GM12878 (cell line): ENCODE results near the gene EPN1. TPM values are rescaled to one million over a fixed set of nuclear protein-coding genes. Genes with fewer than 3 reads are reported as not detected.

Experiments
- EZH2 ChIP-seq: IDR thresholded peaks from 2 replicates; pipeline ENCODE4 v1.6.1; 2012; ENCODE audit warnings: low read depth, mild to moderate bottlenecking, control low read depth, inconsistent platforms, low read length, borderline replicate concordance; ENCODE audit not compliant: control insufficient read depth
- HDGF ChIP-seq: fragments of 450-650 bp; IDR thresholded peaks from 2 replicates; pipeline ENCODE4 v1.6.1; 2016; ENCODE audit warnings: antibody characterized with exemption
- JUND ChIP-seq: IDR thresholded peaks from 2 replicates; pipeline ENCODE4 v1.6.1; 2012; ENCODE audit warnings: low read depth, mild to moderate bottlenecking, low read length, improper control_type of control experiment, moderate library complexity
- RAD21 ChIP-seq: IDR thresholded peaks from 2 replicates; pipeline ENCODE4 v1.6.1; 2011; ENCODE audit warnings: mild to moderate bottlenecking, low read depth, low read length, moderate library complexity; ENCODE audit not compliant: insufficient read depth
- RELA ChIP-seq: fragments of 450-650 bp; IDR thresholded peaks from 2 replicates; pipeline ENCODE4 v1.8.0; 2014; ENCODE audit warnings: borderline replicate concordance; ENCODE audit not compliant: partially characterized antibody
- RUNX3 ChIP-seq: IDR thresholded peaks from 2 replicates; pipeline ENCODE4 v1.6.1; 2012; ENCODE audit warnings: low read length, inconsistent platforms
- STAT1 ChIP-seq: fragments of 450-650 bp; conservative IDR thresholded peaks from 2 replicates; pipeline ENCODE4 v1.6.1; 2014; ENCODE audit warnings: antibody characterized with exemption, mild to moderate bottlenecking
- TCF12 ChIP-seq: IDR thresholded peaks from 2 replicates; pipeline ENCODE4 v1.6.1; 2011; ENCODE audit warnings: low read depth, mild to moderate bottlenecking, low read length
- ZZZ3 ChIP-seq: IDR thresholded peaks from 2 replicates; pipeline ENCODE4 v1.6.1; 2011; ENCODE audit warnings: low read depth; ENCODE audit not compliant: control insufficient read depth, insufficient read length
- polyA plus RNA-seq, 11 experiments: library from polyadenylated mRNA; depleted of rRNA in 4 of 11; unstranded in 6 of 11; stranded (reverse) in 5 of 11; fragments of >200 nt; fragmentation: Nextera tagmentation in 4 of 11; fragmentation: Illumina TruSeq in 1 of 11; extraction: Ambion mirVana in 4 of 11; extraction: Trizol in 1 of 11; gene quantifications; 1 replicate in 1 of 11; 2 replicates in 10 of 11; pipeline versions ENCODE4 v1.2.1 to v1.2.3, GENCODE V29; 2011 to 2016; ENCODE audit warnings: inconsistent platforms in 2 of 11, missing spikeins in 2 of 11, low read depth in 1 of 11
- total RNA-seq, 4 experiments: library from RNA; depleted of rRNA in 3 of 4; stranded (reverse); fragments of >200 nt in 3 of 4; fragmentation: Illumina TruSeq in 1 of 4; extraction: Trizol in 1 of 4; gene quantifications; 2 replicates each; pipeline versions ENCODE4 v1.2.1 to v1.2.3, GENCODE V29; 2013 to 2021
- TF ChIP-seq, protein P1 (sequence below): IDR thresholded peaks from 2 replicates; pipeline ENCODE4 v1.6.1; 2012; ENCODE audit warnings: low read depth, low read length, improper control_type of control experiment
- TF ChIP-seq, protein P2 (sequence below): fragments of 450-650 bp; IDR thresholded peaks from 2 replicates; pipeline ENCODE4 v1.6.1; 2017; ENCODE audit warnings: antibody characterized with exemption, mild to moderate bottlenecking, moderate library complexity
- TF ChIP-seq, protein P3 (sequence below): fragments of 450-650 bp; IDR thresholded peaks from 2 replicates; pipeline ENCODE4 v1.6.1; 2017; ENCODE audit warnings: mild to moderate bottlenecking, moderate library complexity
- TF ChIP-seq, protein P4 (sequence below): fragments of 450-650 bp; formaldehyde crosslinking; IDR thresholded peaks from 2 replicates; pipeline ENCODE4 v1.5.0; 2022; ENCODE audit warnings: mild to moderate bottlenecking, missing genetic modification characterization

EPN1 gene
- total and polyA plus RNA-seq, 10 of the 15 experiments (the other 5 are each of a cell fraction or from before 2014, with no cell fraction given): 0.11 to 88.5 (median 10.6) TPM

DNA sequence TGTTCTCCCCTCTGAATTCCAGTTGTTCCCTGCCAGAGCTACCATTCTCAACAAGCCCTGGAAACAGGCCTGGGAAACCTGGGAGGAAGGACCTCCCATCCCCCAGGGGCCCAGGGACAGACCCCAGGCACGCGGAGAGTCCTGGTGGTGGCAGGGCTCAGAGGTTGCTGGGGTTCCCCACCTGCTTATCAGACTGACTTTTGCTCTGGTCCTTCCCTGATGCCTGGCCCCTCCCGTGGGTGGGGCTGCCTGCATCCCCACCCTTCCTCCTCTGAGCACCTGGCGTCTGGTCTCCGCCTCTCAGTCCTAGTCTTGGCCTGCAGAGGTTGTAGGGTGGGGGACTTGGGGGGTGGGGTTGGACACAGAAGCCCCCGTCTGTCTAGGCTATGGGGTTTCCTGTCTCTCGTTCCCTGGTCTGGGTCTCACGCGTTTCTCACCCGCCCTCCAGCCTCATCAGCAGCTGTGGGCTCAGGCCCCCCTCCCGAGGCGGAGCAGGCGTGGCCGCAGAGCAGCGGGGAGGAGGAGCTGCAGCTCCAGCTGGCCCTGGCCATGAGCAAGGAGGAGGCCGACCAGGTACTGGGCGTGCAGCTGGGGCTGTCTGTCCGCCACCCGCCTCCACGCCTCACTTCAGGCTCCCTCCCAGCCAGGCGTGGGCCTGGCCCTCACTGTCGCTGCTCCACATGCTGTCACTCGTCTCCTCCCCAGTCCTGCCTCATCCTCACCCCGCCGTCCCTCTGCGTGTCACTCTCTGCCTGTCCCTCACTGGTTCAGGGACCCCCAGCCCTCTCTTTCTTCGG, 13.6 kb downstream of the EPN1 start (continued):
- no peak for TF ChIP-seq ZZZ3
- TF ChIP-seq, protein P1, sequence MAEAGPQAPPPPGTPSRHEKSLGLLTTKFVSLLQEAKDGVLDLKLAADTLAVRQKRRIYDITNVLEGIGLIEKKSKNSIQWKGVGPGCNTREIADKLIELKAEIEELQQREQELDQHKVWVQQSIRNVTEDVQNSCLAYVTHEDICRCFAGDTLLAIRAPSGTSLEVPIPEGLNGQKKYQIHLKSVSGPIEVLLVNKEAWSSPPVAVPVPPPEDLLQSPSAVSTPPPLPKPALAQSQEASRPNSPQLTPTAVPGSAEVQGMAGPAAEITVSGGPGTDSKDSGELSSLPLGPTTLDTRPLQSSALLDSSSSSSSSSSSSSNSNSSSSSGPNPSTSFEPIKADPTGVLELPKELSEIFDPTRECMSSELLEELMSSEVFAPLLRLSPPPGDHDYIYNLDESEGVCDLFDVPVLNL: no peak
- no peak for TF ChIP-seq RAD21
- TF ChIP-seq, protein P2, sequence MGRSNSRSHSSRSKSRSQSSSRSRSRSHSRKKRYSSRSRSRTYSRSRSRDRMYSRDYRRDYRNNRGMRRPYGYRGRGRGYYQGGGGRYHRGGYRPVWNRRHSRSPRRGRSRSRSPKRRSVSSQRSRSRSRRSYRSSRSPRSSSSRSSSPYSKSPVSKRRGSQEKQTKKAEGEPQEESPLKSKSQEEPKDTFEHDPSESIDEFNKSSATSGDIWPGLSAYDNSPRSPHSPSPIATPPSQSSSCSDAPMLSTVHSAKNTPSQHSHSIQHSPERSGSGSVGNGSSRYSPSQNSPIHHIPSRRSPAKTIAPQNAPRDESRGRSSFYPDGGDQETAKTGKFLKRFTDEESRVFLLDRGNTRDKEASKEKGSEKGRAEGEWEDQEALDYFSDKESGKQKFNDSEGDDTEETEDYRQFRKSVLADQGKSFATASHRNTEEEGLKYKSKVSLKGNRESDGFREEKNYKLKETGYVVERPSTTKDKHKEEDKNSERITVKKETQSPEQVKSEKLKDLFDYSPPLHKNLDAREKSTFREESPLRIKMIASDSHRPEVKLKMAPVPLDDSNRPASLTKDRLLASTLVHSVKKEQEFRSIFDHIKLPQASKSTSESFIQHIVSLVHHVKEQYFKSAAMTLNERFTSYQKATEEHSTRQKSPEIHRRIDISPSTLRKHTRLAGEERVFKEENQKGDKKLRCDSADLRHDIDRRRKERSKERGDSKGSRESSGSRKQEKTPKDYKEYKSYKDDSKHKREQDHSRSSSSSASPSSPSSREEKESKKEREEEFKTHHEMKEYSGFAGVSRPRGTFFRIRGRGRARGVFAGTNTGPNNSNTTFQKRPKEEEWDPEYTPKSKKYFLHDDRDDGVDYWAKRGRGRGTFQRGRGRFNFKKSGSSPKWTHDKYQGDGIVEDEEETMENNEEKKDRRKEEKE: no peak
- TF ChIP-seq RELA: no peak
- TF ChIP-seq EZH2: no peak
- TF ChIP-seq, protein P3, sequence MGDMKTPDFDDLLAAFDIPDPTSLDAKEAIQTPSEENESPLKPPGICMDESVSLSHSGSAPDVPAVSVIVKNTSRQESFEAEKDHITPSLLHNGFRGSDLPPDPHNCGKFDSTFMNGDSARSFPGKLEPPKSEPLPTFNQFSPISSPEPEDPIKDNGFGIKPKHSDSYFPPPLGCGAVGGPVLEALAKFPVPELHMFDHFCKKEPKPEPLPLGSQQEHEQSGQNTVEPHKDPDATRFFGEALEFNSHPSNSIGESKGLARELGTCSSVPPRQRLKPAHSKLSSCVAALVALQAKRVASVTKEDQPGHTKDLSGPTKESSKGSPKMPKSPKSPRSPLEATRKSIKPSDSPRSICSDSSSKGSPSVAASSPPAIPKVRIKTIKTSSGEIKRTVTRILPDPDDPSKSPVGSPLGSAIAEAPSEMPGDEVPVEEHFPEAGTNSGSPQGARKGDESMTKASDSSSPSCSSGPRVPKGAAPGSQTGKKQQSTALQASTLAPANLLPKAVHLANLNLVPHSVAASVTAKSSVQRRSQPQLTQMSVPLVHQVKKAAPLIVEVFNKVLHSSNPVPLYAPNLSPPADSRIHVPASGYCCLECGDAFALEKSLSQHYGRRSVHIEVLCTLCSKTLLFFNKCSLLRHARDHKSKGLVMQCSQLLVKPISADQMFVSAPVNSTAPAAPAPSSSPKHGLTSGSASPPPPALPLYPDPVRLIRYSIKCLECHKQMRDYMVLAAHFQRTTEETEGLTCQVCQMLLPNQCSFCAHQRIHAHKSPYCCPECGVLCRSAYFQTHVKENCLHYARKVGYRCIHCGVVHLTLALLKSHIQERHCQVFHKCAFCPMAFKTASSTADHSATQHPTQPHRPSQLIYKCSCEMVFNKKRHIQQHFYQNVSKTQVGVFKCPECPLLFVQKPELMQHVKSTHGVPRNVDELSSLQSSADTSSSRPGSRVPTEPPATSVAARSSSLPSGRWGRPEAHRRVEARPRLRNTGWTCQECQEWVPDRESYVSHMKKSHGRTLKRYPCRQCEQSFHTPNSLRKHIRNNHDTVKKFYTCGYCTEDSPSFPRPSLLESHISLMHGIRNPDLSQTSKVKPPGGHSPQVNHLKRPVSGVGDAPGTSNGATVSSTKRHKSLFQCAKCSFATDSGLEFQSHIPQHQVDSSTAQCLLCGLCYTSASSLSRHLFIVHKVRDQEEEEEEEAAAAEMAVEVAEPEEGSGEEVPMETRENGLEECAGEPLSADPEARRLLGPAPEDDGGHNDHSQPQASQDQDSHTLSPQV: no peak
- no peak for TF ChIP-seq HDGF
- TF ChIP-seq TCF12: no peak
- TF ChIP-seq RUNX3: no peak
- TF ChIP-seq, protein P4, sequence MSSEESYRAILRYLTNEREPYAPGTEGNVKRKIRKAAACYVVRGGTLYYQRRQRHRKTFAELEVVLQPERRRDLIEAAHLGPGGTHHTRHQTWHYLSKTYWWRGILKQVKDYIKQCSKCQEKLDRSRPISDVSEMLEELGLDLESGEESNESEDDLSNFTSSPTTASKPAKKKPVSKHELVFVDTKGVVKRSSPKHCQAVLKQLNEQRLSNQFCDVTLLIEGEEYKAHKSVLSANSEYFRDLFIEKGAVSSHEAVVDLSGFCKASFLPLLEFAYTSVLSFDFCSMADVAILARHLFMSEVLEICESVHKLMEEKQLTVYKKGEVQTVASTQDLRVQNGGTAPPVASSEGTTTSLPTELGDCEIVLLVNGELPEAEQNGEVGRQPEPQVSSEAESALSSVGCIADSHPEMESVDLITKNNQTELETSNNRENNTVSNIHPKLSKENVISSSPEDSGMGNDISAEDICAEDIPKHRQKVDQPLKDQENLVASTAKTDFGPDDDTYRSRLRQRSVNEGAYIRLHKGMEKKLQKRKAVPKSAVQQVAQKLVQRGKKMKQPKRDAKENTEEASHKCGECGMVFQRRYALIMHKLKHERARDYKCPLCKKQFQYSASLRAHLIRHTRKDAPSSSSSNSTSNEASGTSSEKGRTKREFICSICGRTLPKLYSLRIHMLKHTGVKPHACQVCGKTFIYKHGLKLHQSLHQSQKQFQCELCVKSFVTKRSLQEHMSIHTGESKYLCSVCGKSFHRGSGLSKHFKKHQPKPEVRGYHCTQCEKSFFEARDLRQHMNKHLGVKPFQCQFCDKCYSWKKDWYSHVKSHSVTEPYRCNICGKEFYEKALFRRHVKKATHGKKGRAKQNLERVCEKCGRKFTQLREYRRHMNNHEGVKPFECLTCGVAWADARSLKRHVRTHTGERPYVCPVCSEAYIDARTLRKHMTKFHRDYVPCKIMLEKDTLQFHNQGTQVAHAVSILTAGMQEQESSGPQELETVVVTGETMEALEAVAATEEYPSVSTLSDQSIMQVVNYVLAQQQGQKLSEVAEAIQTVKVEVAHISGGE (CRISPR knock-in tag): no peak
- no peak for TF ChIP-seq JUND
- TF ChIP-seq STAT1: no peak
